Lung (tissue), 12 donors: ENCODE results near the gene QPRT. TPM values are rescaled to one million over a fixed set of nuclear protein-coding genes. Genes with fewer than 3 reads are reported as not detected.

Experiments used
- ATAC-seq: fragments of 200-7000 bp; cut with Tn5 transposase; one replicate; pipeline ENCODE4 v1.9.1; 2020; ENCODE audit warnings: moderate number of reproducible peaks; ENCODE audit not compliant: insufficient read depth, low FRiP score
- DNase-seq, 3 donors: peaks; one replicate each; pipeline ENCODE4 v3.0.0-alpha.2; 2013 to 2017
- H3K27ac ChIP-seq, 2 donors: one replicate each; pipeline ENCODE4 v1.5.1; 2013; ENCODE audit warnings: mild to moderate bottlenecking in 2 of 2, moderate library complexity in 2 of 2, control low read depth in 1 of 2, inconsistent platforms in 1 of 2, low read depth in 1 of 2, low read length in 1 of 2
- H3K27me3 ChIP-seq, 3 donors: one replicate each; pipeline ENCODE4 v1.5.1; 2013; ENCODE audit warnings: low read length in 2 of 3; ENCODE audit not compliant: control insufficient read depth in 3 of 3, insufficient read depth in 3 of 3
- H3K36me3 ChIP-seq, 4 donors: one replicate each; pipeline ENCODE4 v1.5.1; 2013; ENCODE audit warnings: low read length in 4 of 4, mild to moderate bottlenecking in 1 of 4, moderate library complexity in 1 of 4; ENCODE audit not compliant: control insufficient read depth in 4 of 4, insufficient read depth in 4 of 4
- H3K4me1 ChIP-seq, 5 donors: one replicate each; pipeline ENCODE4 v1.5.1; 2013; ENCODE audit warnings: low read length in 5 of 5, mild to moderate bottlenecking in 2 of 5, moderate library complexity in 1 of 5; ENCODE audit not compliant: control insufficient read depth in 5 of 5, insufficient read depth in 5 of 5
- H3K4me3 ChIP-seq: one replicate; pipeline ENCODE4 v1.5.1; 2013; ENCODE audit warnings: mild to moderate bottlenecking, control low read depth, moderate library complexity
- H3K9ac ChIP-seq, 2 donors: one replicate each; pipeline ENCODE4 v1.5.1; 2013; ENCODE audit warnings: low read length in 2 of 2, control low read depth in 1 of 2; ENCODE audit not compliant: insufficient read depth in 1 of 2
- H3K9me3 ChIP-seq, 4 donors: one replicate each; pipeline ENCODE4 v1.5.1; 2013; ENCODE audit warnings: low read length in 3 of 4, mild to moderate bottlenecking in 1 of 4, moderate library complexity in 1 of 4; ENCODE audit not compliant: control insufficient read depth in 4 of 4, insufficient read depth in 3 of 4
- WGBS, 2 donors: extraction: QIAGEN DNeasy Blood & Tissue Kit; methylation state at CpG; one replicate each; pipeline ENCODE4 v1.1.7; 2013; 5-methylcytosine and 5-hydroxymethylcytosine counted together
- polyA plus RNA-seq, 2 donors: library from polyadenylated mRNA; stranded (reverse); fragments of 200-250 nt; gene quantifications; one replicate each; pipeline ENCODE4 v1.2.1, GENCODE V29; 2013
- total RNA-seq, 2 donors: library from RNA; depleted of rRNA in 1 of 2; stranded (reverse); fragments of >200 nt in 1 of 2; gene quantifications; one replicate each; pipeline ENCODE4 v1.2.1, GENCODE V29; 2014 to 2021
- TF ChIP-seq, protein P1 (sequence below): IDR thresholded peaks from 2 replicates; pipeline ENCODE4 v1.5.1; 2012; ENCODE audit warnings: mild to moderate bottlenecking; ENCODE audit errors: control extremely low read depth, extremely low read depth
- donor health status: control.
- donor health status: control.
- donor health status: Bipolar disorder and iron deficiency.
- donor health status: healthy.
- donor health status: DM: yes; HTN: yes; CAD: no.

Gene QPRT
- total and polyA plus RNA-seq, 4 donors = 8.7 to 23.1 (median 15.8) TPM

DNA sequence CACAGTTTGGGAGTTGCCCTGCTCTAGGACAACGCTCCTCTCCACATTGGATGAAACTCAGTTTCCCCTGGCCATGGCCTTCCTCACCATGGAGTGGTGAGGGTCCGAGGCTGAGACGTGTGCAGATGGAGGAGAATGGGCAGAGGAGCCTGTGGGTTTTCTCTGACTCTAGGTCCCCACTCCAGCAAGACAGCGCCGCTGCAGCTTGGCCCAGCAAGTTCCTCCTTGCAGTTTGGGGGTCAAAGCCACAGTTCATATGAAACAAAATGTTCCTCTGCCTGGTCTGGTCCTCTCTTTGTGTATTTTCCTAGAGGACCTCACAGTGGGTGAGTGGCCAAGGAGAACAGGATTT lies 64.5 kb downstream of the QPRT start:
- TF ChIP-seq, protein P1, sequence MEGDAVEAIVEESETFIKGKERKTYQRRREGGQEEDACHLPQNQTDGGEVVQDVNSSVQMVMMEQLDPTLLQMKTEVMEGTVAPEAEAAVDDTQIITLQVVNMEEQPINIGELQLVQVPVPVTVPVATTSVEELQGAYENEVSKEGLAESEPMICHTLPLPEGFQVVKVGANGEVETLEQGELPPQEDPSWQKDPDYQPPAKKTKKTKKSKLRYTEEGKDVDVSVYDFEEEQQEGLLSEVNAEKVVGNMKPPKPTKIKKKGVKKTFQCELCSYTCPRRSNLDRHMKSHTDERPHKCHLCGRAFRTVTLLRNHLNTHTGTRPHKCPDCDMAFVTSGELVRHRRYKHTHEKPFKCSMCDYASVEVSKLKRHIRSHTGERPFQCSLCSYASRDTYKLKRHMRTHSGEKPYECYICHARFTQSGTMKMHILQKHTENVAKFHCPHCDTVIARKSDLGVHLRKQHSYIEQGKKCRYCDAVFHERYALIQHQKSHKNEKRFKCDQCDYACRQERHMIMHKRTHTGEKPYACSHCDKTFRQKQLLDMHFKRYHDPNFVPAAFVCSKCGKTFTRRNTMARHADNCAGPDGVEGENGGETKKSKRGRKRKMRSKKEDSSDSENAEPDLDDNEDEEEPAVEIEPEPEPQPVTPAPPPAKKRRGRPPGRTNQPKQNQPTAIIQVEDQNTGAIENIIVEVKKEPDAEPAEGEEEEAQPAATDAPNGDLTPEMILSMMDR = no peak
- ATAC-seq (no peak), DNase-seq (no peak)
- Histone ChIP-seq H3K4me3 (no peak overlapping the region), H3K4me1 (no peaks in the 10 kb centered on the region), H3K27me3 (no peaks in the 10 kb centered on the region), H3K9me3 (no peaks in the 10 kb centered on the region), H3K36me3 (no peaks in the 10 kb centered on the region), H3K27ac (no peak overlapping the region), H3K9ac (no peak overlapping the region)
- 65 to 84% methylated on average over 5 of the region's 5 CpGs for WGBS, 2 donors

DNA sequence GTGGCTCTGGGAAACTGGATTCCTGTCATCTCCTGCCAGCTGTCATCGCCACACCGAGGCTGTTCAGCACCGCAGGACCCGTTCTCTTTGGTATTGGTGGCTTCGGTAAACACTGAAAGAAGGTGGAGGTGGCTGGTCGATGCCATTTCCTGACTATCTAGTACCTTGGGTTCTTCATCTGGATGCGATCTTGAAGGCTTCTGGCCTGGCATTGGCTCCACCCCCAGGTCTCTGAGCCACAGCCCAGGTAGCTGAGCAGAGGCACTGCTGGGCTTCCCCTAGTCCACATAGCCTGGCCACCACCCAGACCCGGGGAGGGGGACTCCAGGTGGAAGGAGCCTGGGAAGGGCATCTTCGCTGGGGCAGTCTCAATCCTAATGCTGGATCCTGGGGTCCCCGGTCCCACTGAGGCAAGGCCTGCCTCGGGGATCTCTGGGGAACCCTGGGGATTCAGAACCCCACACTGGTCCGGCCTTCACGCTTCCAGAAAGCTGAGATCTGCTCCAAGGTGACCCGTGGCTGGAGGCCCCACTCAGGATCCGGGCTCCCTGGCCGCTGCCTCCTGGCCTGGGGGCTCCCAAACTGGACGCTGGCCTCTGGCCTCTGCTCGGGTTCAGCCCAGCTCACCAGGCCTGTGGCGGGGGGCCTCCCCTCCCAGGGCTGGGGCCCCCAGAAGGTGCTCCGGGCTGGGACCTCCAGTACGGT lies 65.0 kb downstream of the QPRT start:
- TF ChIP-seq, protein P1 = no peak
- Histone ChIP-seq H3K4me3 (no peak overlapping the region), H3K36me3 (no peaks in the 10 kb centered on the region), H3K4me1 (no peaks in the 10 kb centered on the region), H3K27ac (peak overlapping the region in 1 of 2 donors; percentile 0), H3K27me3 (no peaks in the 10 kb centered on the region), H3K9ac (no peak overlapping the region), H3K9me3 (no peaks in the 10 kb centered on the region)
- DNase-seq = no peak
- 80 to 84% methylated on average over 21 of the region's 21 CpGs for WGBS, 2 donors
- ATAC-seq = no peak

DNA sequence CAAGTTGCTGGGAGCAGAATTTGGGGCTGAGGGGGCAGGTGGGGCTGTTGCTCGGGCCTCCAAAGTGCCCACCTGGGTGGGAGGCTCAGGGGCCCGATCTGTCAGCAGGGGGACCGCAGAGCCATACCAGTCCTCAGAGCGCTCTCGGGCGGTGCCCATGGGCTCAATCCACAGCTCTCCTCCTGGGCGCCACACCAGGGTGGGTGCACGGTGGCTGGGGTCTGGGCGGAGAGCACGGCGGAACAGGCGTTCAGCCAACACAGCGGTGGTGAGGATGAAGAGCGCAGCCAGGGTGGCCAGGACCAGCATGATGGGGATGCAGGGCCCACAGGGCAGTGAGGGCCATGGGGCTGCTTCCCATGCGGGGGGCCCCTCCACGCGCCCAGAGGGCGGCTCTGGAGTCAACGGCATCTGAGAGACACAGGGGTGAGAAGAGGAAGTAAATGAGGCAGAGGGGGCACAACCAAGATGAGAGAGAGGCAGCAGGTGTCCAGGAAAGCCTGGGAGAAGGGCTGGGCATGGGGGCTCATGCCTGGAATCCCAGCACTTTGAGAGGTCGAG lies 65.6 kb downstream of the QPRT start:
- no peak overlapping the region for H3K27ac ChIP-seq
- ATAC-seq (no peak), DNase-seq (no peak)
- no peaks in the 10 kb centered on the region for H3K36me3 ChIP-seq
- no peak overlapping the region for H3K4me3 ChIP-seq
- WGBS, 2 donors = 64 to 72% methylated on average over 20 of the region's 20 CpGs
- no peaks in the 10 kb centered on the region for H3K9me3 ChIP-seq
- TF ChIP-seq, protein P1 = no peak
- H3K9ac ChIP-seq = no peak overlapping the region
- no peaks in the 10 kb centered on the region for H3K4me1 ChIP-seq
- no peaks in the 10 kb centered on the region for H3K27me3 ChIP-seq
